GM18517 (cell line): ENCODE measurements around the gene RAB8B.

Experiments used
- ATAC-seq: cut with Tn5 transposase; IDR thresholded peaks from one replicate; pipeline ENCODE4 v1.9.1; 2021; ENCODE audit warnings: mild to moderate bottlenecking, moderate library complexity; ENCODE audit not compliant: unreplicated experiment

The RAB8B gene

GRCh38 chr15:63188926-63189871 lies at the start of gene RAB8B:
Gene RAB8B, plus strand, starts transcription at chr15:63189606. Its CDS starts 19 bp downstream, at chr15:63189625.
- ATAC-seq = peak; percentile 53

DNA sequence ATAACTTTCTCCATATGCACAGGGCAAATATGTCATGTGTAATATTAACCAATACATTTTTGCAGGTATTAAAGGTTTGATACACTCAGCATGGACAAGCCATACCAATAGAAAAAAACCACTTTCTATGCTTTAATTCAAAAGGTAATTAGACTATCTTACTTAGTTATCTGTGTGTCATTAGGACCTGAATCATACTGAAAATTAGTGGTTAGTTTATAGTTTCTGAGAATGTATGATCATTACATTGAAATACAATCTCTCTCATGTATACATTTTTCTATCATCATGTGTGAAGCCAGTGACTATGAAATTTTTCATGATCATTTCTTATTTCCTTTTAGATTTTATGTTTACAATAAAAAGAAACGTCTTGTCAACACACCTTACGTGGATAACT lies 48.5 kb upstream of the RAB8B start:
- no peak for ATAC-seq

GRCh38 chr15:63145426-63145825 lies 44.0 kb upstream of the RAB8B start:
- ATAC-seq = no peak

DNA sequence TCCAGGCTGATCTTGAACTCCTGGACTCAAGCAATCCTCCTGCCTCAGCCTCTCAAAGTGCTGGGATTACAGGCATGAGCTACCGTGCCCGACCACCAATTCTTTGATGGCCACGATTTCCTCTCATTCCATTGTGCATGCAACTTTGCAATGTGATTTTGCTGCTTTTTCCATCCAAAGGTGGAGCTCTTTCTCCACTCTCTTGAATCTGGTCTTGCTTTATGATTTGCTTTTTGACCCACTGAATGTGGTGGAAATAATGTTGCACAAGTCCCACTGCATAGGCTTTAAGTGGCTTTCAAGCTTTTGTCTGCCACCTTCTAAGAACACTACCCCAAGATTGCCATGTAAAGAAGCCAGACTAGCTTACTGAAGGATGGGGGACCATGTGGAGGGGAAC lies 42.7 kb upstream of the RAB8B start:
- ATAC-seq = no peak

DNA sequence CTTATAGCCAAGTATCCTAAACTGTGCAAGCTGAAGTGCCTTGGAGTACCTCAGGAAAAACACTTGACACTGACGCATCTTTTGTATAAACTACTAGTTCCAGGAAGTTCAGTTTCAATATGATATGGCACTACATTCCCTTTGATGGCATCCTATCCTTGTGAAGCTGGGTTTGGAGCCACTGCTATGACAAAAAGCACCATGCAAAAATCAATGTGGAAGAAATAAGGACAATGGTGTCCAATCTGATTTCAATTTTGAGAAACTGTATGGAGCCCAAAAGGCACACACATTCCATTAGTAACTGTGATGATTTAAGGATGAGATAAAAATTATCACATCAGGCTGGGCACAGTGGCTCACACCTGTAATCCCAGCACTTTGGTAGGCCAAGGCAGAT lies 37.7 kb upstream of the RAB8B start:
- no peak for ATAC-seq

DNA sequence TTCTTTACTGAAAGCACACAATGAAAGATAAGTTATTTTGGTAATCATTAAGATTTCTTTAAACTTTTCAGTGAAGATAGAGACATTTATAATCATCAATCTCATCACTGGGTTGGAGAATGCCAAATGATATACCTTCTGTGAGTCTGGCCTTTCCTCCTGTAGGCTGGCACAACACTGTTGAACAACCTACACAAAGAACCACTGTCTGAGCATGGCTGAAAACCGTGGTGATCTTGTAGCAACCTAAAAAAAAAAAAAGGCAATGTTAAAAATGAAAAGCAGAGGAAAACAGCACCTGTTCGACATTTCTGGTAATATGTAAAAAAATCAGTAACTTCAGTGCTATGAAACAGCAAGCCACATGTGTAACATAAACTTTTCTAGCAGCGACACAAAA lies 33.9 kb upstream of the RAB8B start:
- ATAC-seq = no peak

- no peak for ATAC-seq
Measured at GRCh38 chr15:63156086-63156710, 33.2 kb upstream of the RAB8B start.

DNA sequence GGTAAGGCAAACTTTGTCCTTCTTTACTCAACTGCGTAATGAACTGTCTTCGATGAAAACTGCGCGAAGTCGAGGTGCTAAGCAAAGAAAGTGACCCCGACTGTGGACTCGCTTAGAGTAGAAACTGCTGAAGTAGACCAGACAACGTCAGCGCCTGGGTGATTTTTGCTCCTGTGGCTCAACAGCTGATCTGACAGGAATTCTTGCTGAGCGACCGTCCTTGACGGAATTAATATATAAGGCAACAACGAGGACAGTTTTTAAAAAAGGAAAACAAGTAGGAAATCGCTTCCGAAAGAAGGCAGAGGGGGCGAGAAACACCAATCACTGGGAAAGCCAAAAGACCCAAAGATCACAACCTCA lies 32.7 kb upstream of the RAB8B start:
- peak; percentile 14 for ATAC-seq

GRCh38 chr15:63157118-63157843 lies 32.1 kb upstream of the RAB8B start, which contains the start of gene RPS27L:
Gene RPS27L, minus strand, starts transcription at chr15:63157477. Its CDS starts 72 bp downstream, at chr15:63157405.
- ATAC-seq = peak; percentile 83

GRCh38 chr15:63157891-63158431 lies 31.4 kb upstream of the RAB8B start:
- ATAC-seq = peak; percentile 31

DNA sequence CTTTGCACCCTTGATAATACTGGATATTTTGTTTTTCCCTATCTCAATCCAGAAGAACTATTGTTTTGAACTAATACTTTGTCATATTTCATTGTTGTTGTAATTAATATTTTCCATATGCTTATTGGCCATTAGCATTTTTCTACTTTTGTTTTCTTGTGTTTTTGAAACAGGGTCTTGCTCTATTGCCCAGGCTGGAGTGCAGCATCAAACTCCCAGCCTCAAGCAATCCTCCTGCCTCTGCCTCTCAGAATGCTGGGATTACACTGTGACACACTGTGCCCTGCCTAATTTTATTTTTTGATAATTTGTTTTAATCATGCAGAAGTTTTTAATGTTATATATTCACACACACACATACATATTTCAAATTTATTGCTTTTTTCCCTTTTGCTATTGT lies 28.8 kb upstream of the RAB8B start:
- ATAC-seq = no peak

DNA sequence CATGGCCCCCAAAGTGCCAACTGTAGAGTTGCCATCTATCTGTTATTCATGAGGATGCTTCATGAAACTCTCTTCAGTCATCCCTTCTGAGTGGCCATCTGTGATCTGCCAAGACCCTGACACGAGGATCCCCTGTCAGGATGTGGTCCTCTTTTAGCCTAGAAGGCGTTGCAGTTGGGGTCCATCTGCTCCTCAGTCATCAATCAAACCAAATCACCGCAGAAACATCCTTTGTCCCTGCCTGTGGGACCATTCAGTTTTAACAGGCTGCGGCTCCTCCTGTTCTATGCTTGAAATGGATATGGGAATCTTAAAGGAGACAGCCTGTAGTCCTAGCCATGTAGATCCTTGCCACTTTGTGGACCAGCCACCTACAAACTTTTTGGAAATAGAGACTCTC lies 26.2 kb upstream of the RAB8B start:
- ATAC-seq = no peak

DNA sequence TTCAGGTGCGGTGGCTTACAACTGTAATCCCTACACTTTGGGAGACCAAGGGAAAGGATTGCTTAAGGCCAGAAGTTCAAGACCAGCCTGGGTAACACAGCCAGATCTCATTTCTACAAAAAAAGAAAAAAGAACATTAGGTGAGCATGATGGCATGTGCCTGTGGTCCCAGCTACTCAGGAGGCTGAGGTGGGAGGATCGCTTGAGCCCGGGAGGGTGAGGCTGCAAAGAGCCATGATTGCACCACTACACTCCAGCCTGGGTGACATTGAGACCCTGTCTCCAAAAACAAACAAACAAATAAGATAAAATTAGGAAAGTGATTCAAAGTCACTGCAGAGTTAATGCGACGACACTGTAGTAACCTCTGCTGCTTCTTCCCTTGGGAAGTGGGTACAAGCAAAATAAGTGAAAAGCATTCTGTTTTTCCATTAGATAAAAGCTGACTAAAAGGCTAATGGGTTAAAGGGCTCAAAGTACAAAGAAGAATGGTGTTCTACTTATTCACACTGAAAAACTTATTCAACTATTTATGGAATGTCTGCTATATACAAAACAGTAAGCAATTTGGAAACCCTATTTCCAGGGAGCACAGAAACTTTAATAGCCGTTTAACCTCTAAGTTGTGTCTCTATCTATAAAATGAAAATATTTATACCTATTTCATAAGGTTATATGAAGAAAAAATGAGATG lies 24.1 kb upstream of the RAB8B start:
- no peak for ATAC-seq

DNA sequence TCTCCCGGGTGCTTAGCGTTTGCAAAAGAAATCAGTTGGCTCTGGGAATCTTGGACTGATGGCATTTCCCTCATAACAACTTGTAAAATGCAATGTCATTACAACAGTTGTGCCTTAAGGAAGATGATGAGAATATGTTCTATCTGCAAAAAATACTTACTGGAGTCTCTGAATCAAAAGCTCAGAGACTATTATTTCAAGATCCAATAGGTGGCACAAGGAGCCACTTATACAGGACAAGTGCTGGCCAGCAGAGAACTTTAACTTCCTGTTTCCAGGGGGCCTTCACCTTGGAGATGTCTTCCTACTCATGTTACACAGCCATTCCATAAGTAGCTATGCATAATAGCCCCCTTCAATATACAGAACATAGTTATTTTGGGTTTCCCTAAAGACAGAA lies 23.2 kb upstream of the RAB8B start:
- ATAC-seq = no peak

- no peak for ATAC-seq
Measured at GRCh38 chr15:63169788-63170187, 19.6 kb upstream of the RAB8B start.

- no peak for ATAC-seq
Measured at GRCh38 chr15:63172376-63172775, 17.0 kb upstream of the RAB8B start.

GRCh38 chr15:63172851-63173451 lies 16.5 kb upstream of the RAB8B start:
- no peak for ATAC-seq

DNA sequence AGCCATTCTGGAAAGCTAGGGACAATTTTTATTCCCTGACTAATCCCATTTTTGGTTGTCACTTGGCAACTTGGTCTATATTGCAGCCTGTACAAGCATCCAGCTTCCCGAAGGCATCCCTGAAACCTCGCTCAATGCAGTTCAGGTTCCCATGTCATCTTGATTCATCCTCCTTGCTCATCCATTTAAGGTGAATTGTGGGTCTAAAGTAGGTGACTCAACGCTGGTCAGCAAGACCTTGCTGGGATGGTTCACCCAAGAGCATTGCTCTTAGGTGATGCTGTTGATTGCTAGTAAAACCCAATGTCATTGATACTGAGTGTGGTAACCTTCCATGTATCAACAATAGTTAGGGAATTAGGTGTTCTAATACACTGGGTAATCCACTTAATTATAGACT lies 13.1 kb upstream of the RAB8B start:
- ATAC-seq = no peak

DNA sequence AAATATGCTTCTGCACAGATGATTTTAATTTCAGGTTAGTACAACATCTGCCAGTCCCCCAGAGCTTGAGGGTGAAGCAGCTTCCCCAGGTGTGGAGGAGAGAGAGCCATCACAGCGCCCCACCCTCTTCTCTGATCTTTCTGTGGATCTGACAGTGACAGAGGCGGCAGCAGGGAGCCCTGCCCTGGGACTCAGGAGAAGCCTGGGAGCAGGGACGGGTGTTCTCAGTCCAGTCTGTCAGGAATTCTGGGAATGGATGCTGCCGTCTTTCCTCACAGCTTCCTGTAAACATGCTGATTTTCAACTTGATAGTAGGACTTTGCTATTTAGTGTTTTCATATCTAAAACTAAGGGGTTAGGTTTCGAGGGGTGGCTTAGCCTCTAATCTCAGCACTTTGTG lies 11.4 kb upstream of the RAB8B start:
- ATAC-seq = no peak

- ATAC-seq = no peak
Measured at GRCh38 chr15:63180746-63181145, 8.7 kb upstream of the RAB8B start.
